Keratinocyte (primary cell): ENCODE measurements around the gene MIER1. TPM values are rescaled to one million over a fixed set of nuclear protein-coding genes. Genes with fewer than 3 reads are reported as not detected.

Source experiments
- DNase-seq: peaks from one replicate; pipeline ENCODE4 v3.0.0-alpha.2; 2011; ENCODE audit warnings: low read depth, missing footprints, low spot score
- FAIRE-seq: peaks from 2 replicates; lab custom pipeline; 2011; peaks lifted over from hg19 to GRCh38; lab: Jason Lieb, UNC
- H2AFZ ChIP-seq: 2 replicates; pipeline ENCODE4 v1.6.0; 2012; ENCODE audit warnings: low read length, control low read depth, inconsistent platforms; ENCODE audit not compliant: control insufficient read depth
- H3K27ac ChIP-seq: 2 replicates; pipeline ENCODE4 v1.5.1; 2011; ENCODE audit warnings: low read length; ENCODE audit not compliant: control insufficient read depth, insufficient read depth
- H3K27me3 ChIP-seq: 3 replicates; pipeline ENCODE4 v1.6.0; 2011; ENCODE audit warnings: low read length; ENCODE audit not compliant: control insufficient read depth, insufficient read depth; ENCODE audit errors: extremely low read depth
- H3K36me3 ChIP-seq, 2 experiments: 2 replicates in 1 of 2; 3 replicates in 1 of 2; pipeline ENCODE4 v1.5.1; 2011; ENCODE audit warnings: low read length in 2 of 2, mild to moderate bottlenecking in 1 of 2; ENCODE audit not compliant: control insufficient read depth in 2 of 2, insufficient read depth in 2 of 2; ENCODE audit errors: extremely low read depth in 1 of 2
- H3K4me1 ChIP-seq: 3 replicates; pipeline ENCODE4 v1.5.1; 2011; ENCODE audit warnings: low read length; ENCODE audit not compliant: control insufficient read depth, insufficient read depth; ENCODE audit errors: extremely low read depth
- H3K4me2 ChIP-seq: 3 replicates; pipeline ENCODE4 v1.6.0; 2011; ENCODE audit warnings: low read depth, low read length; ENCODE audit not compliant: control insufficient read depth, insufficient read depth; ENCODE audit errors: extremely low read depth
- H3K4me3 ChIP-seq, 3 experiments: fragments of 200-600 bp in 1 of 3; sonication (generic) in 1 of 3; 2 replicates in 2 of 3; 3 replicates in 1 of 3; pipeline ENCODE4 v1.5.1; 2011 to 2016; ENCODE audit warnings: low read length in 3 of 3, mild to moderate bottlenecking in 3 of 3, control low read depth in 2 of 3, inconsistent platforms in 1 of 3, low read depth in 1 of 3, mixed read lengths in 1 of 3, mixed run types in 1 of 3, moderate library complexity in 1 of 3; ENCODE audit not compliant: control insufficient read depth in 2 of 3, insufficient read depth in 2 of 3; ENCODE audit errors: extremely low read depth in 1 of 3
- H3K79me2 ChIP-seq: 2 replicates; pipeline ENCODE4 v1.6.0; 2012; ENCODE audit warnings: low read length; ENCODE audit not compliant: control insufficient read depth, insufficient read depth
- H3K9ac ChIP-seq: 3 replicates; pipeline ENCODE4 v1.6.0; 2011; ENCODE audit warnings: low read length; ENCODE audit not compliant: control insufficient read depth, insufficient read depth; ENCODE audit errors: extremely low read depth
- H3K9me1 ChIP-seq: 3 replicates; pipeline ENCODE4 v1.6.0; 2011; ENCODE audit warnings: low read length; ENCODE audit not compliant: control insufficient read depth, insufficient read depth; ENCODE audit errors: extremely low read depth
- H3K9me3 ChIP-seq: 2 replicates; pipeline ENCODE4 v1.5.1; 2012; ENCODE audit warnings: low read depth, low read length; ENCODE audit not compliant: control insufficient read depth
- H4K20me1 ChIP-seq: 3 replicates; pipeline ENCODE4 v1.6.0; 2011; ENCODE audit warnings: low read length; ENCODE audit not compliant: control insufficient read depth, insufficient read depth; ENCODE audit errors: extremely low read depth
- CTCF ChIP-seq, 3 experiments: IDR thresholded peaks in 1 of 3; conservative IDR thresholded peaks in 1 of 3; optimal IDR thresholded peaks in 1 of 3; 2 replicates in 2 of 3; 3 replicates in 1 of 3; pipeline versions ENCODE3 to v1.5.1; 2011; ENCODE audit warnings: low read length in 3 of 3, mild to moderate bottlenecking in 3 of 3, moderate library complexity in 2 of 3, control low read depth in 1 of 3, inconsistent platforms in 1 of 3; ENCODE audit not compliant: insufficient read depth in 2 of 3; ENCODE audit errors: extremely low read depth in 1 of 3
- EZH2 ChIP-seq: IDR thresholded peaks from one replicate; pipeline ENCODE4 v1.6.1; 2012; ENCODE audit warnings: inconsistent platforms, mild to moderate bottlenecking, low read length, moderate library complexity
- dilution Hi-C: fragments of 300-500 bp; cut with MboI; formaldehyde crosslinking; loops from one replicate; pipeline ENCODE4 v1.7.0; 2020; ENCODE audit warnings: low sequenced_read_pairs; ENCODE audit not compliant: extremely low pct_ligation_motif_present
- polyA plus RNA-seq, 5 experiments: library from polyadenylated mRNA; depleted of rRNA in 3 of 5; stranded (reverse) in 3 of 5; stranded (forward) in 1 of 5; unstranded in 1 of 5; fragments of >200 nt; gene quantifications; 1 replicate in 1 of 5; 2 replicates in 3 of 5; 3 replicates in 1 of 5; pipeline versions ENCODE4 v1.2.1 to v1.2.3, GENCODE V29; 2011 to 2012; ENCODE audit warnings: missing spikeins in 2 of 5, low read depth in 1 of 5, low replicate concordance in 1 of 5

Gene MIER1
- polyA plus RNA-seq, 1 donor (not counting 4 experiments of a cell fraction or from before 2014, with no cell fraction given): 20.7 TPM

DNA sequence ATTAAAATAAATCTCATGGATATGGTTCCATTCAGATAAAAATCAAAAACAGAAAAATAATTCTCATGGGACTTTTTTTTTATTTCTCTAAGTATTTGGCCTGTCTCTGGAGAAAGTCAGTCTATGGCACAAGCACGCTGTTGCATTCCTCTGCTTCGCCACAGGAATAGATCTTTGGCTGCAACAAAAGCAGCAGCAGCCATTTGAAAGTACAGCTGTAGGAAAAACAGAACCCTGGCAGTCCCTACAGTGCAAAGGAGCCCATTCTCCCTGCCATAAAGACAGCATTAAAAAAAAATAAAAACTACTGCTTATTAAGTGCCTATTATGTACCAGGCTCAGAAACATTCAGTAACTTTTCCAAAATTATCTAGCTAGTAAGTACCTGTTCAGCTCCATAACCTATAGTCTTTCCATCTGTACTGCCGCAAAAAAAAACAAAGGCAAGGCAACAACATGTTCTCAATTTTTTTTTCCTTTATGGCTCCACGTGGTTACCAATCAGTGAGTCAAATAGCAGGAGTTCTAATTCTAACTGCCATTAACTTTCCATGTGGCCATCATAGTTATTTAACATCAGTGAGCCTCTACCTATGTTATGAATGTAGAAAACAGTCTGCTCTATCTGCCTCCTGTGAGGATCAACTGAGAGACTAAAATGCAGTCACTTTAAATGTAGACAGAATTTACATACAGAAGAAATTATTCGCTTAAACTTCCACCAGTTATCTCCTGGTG lies 106.5 kb downstream of the MIER1 start:
- FAIRE-seq: no peak

GRCh38 chr1:67031859-67032247 lies 107.1 kb downstream of the MIER1 start:
- Histone ChIP-seq H3K9me3 (no peaks in the 10 kb centered on the region), H3K36me3 (no peaks in the 10 kb centered on the region), H3K9me1 (no peaks in the 10 kb centered on the region), H3K27me3 (no peaks in the 10 kb centered on the region), H3K79me2 (no peaks in the 10 kb centered on the region), H3K4me3 (no peak overlapping the region), H3K9ac (no peak overlapping the region), H4K20me1 (no peaks in the 10 kb centered on the region), H3K4me2 (no peak overlapping the region), H3K27ac (no peak overlapping the region), H2AFZ (no peak overlapping the region), H3K4me1 (no peaks in the 10 kb centered on the region)
- DNase-seq: no peak
- TF ChIP-seq CTCF (optimal IDR thresholded peaks at IDR 0.05 in 1 of 3, IDR thresholded peaks at IDR 0.05 in 1 of 3, conservative IDR thresholded peaks at IDR 0.05 in 1 of 3; ENCODE audit: extremely low read depth in 1 of 3, insufficient read depth in 2 of 3, low read length in 3 of 3) (no peak), EZH2 (no peak)
- dilution Hi-C loops: no loop called here
- FAIRE-seq: no peak

More for the DNA sequence above, 106.5 kb downstream of the MIER1 start:
- Histone ChIP-seq H4K20me1 (no peaks in the 10 kb centered on the region), H3K79me2 (no peaks in the 10 kb centered on the region), H3K9me3 (no peaks in the 10 kb centered on the region), H3K4me2 (no peak overlapping the region), H3K9ac (no peak overlapping the region), H3K27ac (no peak overlapping the region), H3K36me3 (no peaks in the 10 kb centered on the region), H3K27me3 (no peaks in the 10 kb centered on the region), H2AFZ (no peak overlapping the region), H3K9me1 (no peaks in the 10 kb centered on the region), H3K4me3 (no peak overlapping the region), H3K4me1 (no peaks in the 10 kb centered on the region)
- no peak for DNase-seq
- TF ChIP-seq EZH2: no peak
- no peak for TF ChIP-seq CTCF (optimal IDR thresholded peaks at IDR 0.05 in 1 of 3, IDR thresholded peaks at IDR 0.05 in 1 of 3, conservative IDR thresholded peaks at IDR 0.05 in 1 of 3; ENCODE audit: extremely low read depth in 1 of 3, insufficient read depth in 2 of 3, low read length in 3 of 3)
- dilution Hi-C loops: no loop called here

Other genes starting within 250 kb of the MIER1 start
- 0.02 TPM in 1 of 3 replicates, not detected in the others for gene DYNLT5, start 172.5 kb upstream of the MIER1 start, polyA plus RNA-seq
- 0.09 TPM in 1 of 3 replicates, not detected in the others for gene INSL5, start 123.7 kb upstream of the MIER1 start, polyA plus RNA-seq
- 1.4 to 4.1 TPM (median 3.7 TPM) in 3 replicates for gene DNAI4, start 134 bp upstream of the MIER1 start, polyA plus RNA-seq
- 12.2 to 13.5 TPM (median 12.6 TPM) in 3 replicates for gene SLC35D1, start 129.2 kb downstream of the MIER1 start, polyA plus RNA-seq
- gene C1orf141, start 210.0 kb downstream of the MIER1 start, polyA plus RNA-seq: not detected in 3 replicates
- gene IL23R, start 241.5 kb downstream of the MIER1 start, polyA plus RNA-seq: 0.03 TPM in 1 of 3 replicates, not detected in the others